ENCODE results near the gene GFRA1. TPM values are rescaled to one million over a fixed set of nuclear protein-coding genes. Genes with fewer than 3 reads are reported as not detected.

The GFRA1 gene
- total RNA-seq, 1 donor from 2014 or later, result 4.2 TPM

GRCh38 chr10:116271593-116272439, 1.2 kb downstream of the GFRA1 start:
- Mint-ChIP-seq H3K9me3 (ENCODE audit: unreplicated experiment) (no peaks in the 10 kb centered on the region), H3K36me3 (ENCODE audit: low read depth, unreplicated experiment) (peaks cover 3% of the 10 kb centered on the region), H3K27ac (ENCODE audit: unreplicated experiment) (no peak overlapping the region), H3K4me3 (ENCODE audit: unreplicated experiment) (peak overlapping the region; percentile 81), H3K27me3 (ENCODE audit: unreplicated experiment) (peaks cover 22% of the 10 kb centered on the region), H3K4me1 (ENCODE audit: unreplicated experiment) (peaks cover 8% of the 10 kb centered on the region)
- DNase-seq (ENCODE audit: low spot score), result peak; percentile 43
- TF ChIP-seq CTCF (IDR thresholded peaks at IDR 0.05; ENCODE audit: unreplicated experiment), result no peak

- no peak for TF ChIP-seq CTCF (IDR thresholded peaks at IDR 0.05; ENCODE audit: unreplicated experiment)
- no peak overlapping the region for H3K4me3 Mint-ChIP-seq (ENCODE audit: unreplicated experiment)
- peak; percentile 33 for DNase-seq (ENCODE audit: low spot score)
- H3K27me3 Mint-ChIP-seq (ENCODE audit: unreplicated experiment), result peaks cover 22% of the 10 kb centered on the region
- no peaks in the 10 kb centered on the region for H3K9me3 Mint-ChIP-seq (ENCODE audit: unreplicated experiment)
- peaks cover 3% of the 10 kb centered on the region for H3K36me3 Mint-ChIP-seq (ENCODE audit: low read depth, unreplicated experiment)
- H3K4me1 Mint-ChIP-seq (ENCODE audit: unreplicated experiment), result peaks cover 8% of the 10 kb centered on the region
- no peak overlapping the region for H3K27ac Mint-ChIP-seq (ENCODE audit: unreplicated experiment)
Observed at GRCh38 chr10:116270771-116271592, 2.0 kb downstream of the GFRA1 start.

- peaks cover 8% of the 10 kb centered on the region for H3K4me1 Mint-ChIP-seq (ENCODE audit: unreplicated experiment)
- H3K4me3 Mint-ChIP-seq (ENCODE audit: unreplicated experiment), result no peak overlapping the region
- no peak for DNase-seq (ENCODE audit: low spot score)
- peaks cover 3% of the 10 kb centered on the region for H3K36me3 Mint-ChIP-seq (ENCODE audit: low read depth, unreplicated experiment)
- no peak for TF ChIP-seq CTCF (IDR thresholded peaks at IDR 0.05; ENCODE audit: unreplicated experiment)
- H3K27ac Mint-ChIP-seq (ENCODE audit: unreplicated experiment), result no peak overlapping the region
- peaks cover 22% of the 10 kb centered on the region for H3K27me3 Mint-ChIP-seq (ENCODE audit: unreplicated experiment)
- no peaks in the 10 kb centered on the region for H3K9me3 Mint-ChIP-seq (ENCODE audit: unreplicated experiment)
Observed at GRCh38 chr10:116270126-116270770, 2.8 kb downstream of the GFRA1 start.

GRCh38 chr10:116269619-116270018, 3.4 kb downstream of the GFRA1 start:
- peaks cover 3% of the 10 kb centered on the region for H3K36me3 Mint-ChIP-seq (ENCODE audit: low read depth, unreplicated experiment)

More at GRCh38 chr10:116269619-116270018, 3.4 kb downstream of the GFRA1 start:
- TF ChIP-seq CTCF (IDR thresholded peaks at IDR 0.05; ENCODE audit: unreplicated experiment), result no peak
- Mint-ChIP-seq H3K4me3 (ENCODE audit: unreplicated experiment) (no peak overlapping the region), H3K4me1 (ENCODE audit: unreplicated experiment) (peaks cover 8% of the 10 kb centered on the region), H3K9me3 (ENCODE audit: unreplicated experiment) (no peaks in the 10 kb centered on the region), H3K27ac (ENCODE audit: unreplicated experiment) (no peak overlapping the region), H3K27me3 (ENCODE audit: unreplicated experiment) (peaks cover 15% of the 10 kb centered on the region)
- DNase-seq (ENCODE audit: low spot score), result no peak

Data from endothelial cell (in vitro differentiated cells).